ENCODE results near the gene SPRED2.

SPRED2 gene

DNA sequence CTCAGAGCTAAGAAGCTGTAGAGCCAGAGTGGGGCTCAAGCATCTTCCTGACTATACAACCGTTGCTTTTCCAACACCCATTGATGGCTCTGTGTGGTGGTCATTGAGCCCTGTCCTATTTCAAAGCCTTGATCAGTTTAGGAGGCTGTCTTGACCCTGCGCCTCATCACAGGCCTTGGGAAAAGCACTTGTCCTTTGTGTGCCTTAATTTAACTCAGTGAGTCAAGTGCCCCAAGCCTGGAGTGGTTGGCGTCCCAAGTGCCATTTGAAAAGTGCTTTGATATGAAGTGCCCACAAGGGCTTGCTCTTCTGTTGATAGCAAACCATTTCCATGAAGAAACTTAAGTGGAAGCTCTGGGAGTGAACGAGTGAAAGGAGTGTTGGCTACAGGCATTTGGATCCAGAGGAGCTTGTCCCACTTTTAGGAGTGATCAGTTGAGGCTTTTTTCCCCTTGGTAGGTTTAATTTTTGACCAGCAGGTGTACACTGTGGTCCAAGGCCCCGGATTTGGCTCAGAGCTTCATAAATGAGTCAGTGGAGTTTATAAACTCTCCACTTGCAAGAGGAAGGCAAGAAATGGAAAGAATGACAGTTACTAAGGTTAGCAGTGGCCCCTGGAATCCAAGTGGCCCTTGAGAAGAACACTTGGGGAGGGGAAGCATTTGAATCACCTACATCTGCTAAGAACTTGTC, 154.5 kb downstream of the SPRED2 start:
- no peak for DNase-seq (ENCODE audit: low spot score)

DNA sequence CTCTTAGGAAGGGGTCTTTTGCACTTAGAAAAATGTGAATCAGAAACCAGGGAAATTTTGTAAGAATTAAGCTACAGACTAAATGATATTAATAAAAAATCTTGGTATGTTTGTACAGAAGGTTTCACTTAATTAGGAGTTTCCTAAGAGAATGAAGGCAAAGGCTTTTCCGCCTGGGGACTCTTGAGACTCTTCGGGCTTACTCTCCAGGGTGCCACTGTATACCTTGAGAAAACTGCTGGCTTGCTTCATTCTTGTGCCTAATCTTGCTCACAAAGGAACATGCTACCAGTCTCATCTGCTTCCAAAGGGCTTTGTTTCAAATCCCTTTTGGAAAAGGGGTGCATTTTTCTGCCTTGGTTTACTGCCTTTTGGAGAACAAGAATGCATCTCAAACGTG, 155.3 kb downstream of the SPRED2 start:
- no peak for DNase-seq (ENCODE audit: low spot score)

- DNase-seq (ENCODE audit: low spot score) = no peak
These were observed 155.8 kb downstream of the SPRED2 start for GRCh38 chr2:65276609-65277008.

GRCh38 chr2:65275141-65275915, 157.1 kb downstream of the SPRED2 start:
- DNase-seq (ENCODE audit: low spot score) = no peak

DNA sequence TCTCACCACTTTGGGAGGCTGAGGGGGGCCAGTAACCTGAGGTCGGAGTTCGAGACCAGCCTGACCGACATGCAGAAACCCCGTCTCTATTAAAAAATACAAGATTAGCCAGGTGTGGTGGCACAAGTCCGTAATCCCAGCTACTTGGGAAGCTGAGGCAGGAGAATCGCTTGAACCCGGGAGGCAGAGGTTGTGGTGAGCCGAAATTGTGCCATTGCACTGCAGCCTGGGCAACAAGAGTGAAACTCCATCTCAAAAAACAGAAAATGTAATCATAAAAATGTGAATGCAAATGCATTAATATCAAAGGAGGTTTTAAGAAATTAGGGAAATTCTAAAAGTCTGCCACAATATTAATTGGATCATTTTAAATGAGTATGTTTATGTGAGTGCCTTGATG, 159.1 kb downstream of the SPRED2 start:
- no peak for DNase-seq (ENCODE audit: low spot score)

DNA sequence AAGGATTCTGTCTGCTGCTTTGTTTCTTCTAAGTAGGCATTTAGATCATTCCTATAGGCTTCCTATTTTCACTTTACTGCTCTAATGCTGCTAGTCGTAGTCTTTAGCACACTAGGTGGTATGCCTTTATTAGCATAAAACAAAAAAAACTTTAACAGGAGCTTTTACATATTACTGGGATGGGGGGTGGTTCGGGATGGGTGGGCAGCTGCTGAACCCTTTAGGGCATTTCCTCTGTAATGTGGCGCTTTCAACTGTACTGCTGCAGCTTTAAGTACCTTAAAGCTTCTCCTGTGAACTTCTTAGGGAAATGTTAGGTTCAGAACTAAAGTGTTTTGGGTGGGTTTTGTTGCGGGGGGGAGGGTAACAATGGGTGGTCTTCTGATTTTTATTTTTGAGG, 163.4 kb downstream of the SPRED2 start:
- no peak for DNase-seq (ENCODE audit: low spot score)

DNA sequence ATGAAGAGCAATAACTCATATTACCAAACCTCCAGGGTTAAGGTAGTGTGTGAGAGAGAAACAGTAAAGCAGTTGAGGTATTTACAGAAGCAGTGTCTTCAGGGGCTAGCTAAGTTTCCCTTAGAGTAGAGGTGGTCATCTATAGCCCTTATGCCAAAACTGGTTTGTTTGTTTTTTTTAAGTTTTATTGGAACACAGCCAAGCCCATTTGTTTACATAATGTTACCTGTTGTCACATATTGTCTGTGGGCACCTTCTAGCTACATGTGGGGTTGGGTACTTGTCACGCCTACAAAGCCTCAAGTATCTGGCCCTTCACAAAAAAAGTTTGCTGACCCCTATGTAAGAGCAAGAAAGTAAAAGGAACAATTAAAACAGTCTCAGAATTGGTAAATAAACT, 165.4 kb downstream of the SPRED2 start:
- no peak for DNase-seq (ENCODE audit: low spot score)

GRCh38 chr2:65265671-65266045, 166.7 kb downstream of the SPRED2 start:
- DNase-seq (ENCODE audit: low spot score) = no peak

DNA sequence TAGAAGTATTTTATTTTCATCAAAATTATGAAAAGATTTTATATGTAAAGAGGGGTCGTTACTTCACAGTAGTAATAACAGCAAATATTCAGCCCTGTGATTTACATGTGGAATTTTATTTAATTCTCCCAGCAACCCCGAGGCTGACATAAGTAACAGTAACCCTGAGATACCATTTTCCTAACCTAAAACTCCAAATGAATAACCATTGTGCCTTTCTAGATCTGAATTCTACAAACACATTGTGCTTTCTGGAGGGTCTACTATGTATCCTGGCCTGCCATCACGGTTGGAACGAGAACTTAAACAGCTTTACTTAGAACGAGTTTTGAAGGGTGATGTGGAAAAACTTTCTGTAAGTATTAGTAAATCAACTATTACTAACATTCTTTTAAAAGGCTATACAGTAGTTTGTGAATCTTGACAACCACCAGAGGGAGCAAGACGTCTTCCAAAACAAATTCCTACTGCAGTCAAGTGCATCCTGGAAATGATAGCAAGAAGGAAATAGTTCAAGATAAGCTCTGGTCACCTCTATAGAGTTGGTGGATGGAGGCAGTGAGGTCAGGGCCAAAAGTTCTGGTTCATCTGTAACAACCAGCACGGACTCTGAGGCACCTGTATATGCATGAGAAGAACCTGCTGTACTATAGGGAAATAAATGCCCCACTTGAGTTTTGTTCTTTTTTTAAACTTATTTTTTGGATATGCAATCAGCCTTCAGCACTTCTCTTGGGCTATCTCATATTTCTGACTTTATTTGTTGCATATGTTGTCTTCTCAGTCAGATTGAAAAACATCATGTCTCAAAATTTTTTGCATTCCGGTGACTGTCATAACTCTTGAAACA, 167.4 kb downstream of the SPRED2 start:
- peak; percentile 65 for DNase-seq (ENCODE audit: low spot score)

DNA sequence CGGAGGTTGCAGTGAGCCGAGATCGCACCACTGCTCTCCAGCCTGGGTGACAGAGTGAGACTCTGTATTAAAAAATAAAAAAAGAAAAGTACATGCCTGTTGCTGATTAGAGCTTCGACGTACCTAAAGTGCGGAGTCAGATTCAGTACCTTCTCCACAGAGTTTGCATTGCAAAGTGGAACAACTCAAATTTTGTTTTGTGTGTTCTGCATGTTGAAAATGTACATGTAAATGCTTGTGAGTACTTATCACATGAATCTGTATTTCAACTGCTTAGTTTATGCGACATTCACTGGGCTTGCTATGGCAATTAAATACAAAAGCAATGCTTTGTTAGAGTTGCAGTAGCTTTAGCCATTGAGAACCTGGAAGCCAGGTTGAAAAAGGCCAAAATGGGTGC, 168.4 kb downstream of the SPRED2 start:
- no peak for DNase-seq (ENCODE audit: low spot score)

- DNase-seq (ENCODE audit: low spot score) = no peak
These were observed 169.1 kb downstream of the SPRED2 start for GRCh38 chr2:65263262-65263661.

DNA sequence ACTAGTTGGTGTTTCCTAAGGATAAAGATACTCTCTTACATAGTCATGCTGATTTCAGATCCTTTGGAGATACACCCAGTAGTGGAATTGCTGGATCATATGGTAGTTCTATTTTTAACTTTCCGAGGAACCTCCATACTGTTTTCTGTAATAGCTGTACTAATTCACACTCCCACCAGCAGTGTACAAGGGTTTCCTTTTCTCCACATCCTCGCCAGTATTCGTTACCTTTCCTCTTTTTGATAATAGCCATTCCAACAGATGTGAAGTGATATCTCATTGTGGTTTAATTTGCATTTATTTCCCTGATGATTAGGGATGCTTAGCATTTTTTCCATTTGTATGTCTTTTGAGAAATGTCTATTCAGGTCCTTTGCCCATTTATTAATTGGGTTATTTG, 170.7 kb downstream of the SPRED2 start:
- DNase-seq (ENCODE audit: low spot score) = no peak
